HCT116 (cell line): ENCODE data around the gene CPB1. TPM values are rescaled to one million over a fixed set of nuclear protein-coding genes. Genes with fewer than 3 reads are reported as not detected.

Experiments
- ATAC-seq: fragments of 200-7000 bp; cut with Tn5 transposase; 2 replicates; pipeline ENCODE4 v1.9.1; 2020; ENCODE audit warnings: mild to moderate bottlenecking, moderate library complexity
- BruUV-seq: library from RNA; stranded (reverse); fragments of 400-500 nt; replicated peaks from 2 replicates; lab custom pipeline; 2021; lab: Mats Ljungman, UMichigan
- CTCF ChIA-PET: fragments of 300-600 bp; sonication (Branson Sonifier 250); formaldehyde crosslinking; loops from one replicate; lab custom pipeline; 2021; ENCODE audit warnings: antibody characterized with exemption; lab: Charles Lee
- POLR2A ChIA-PET: fragments of 300-600, 350-600 bp; sonication (Branson Sonifier 250); formaldehyde crosslinking; loops from one replicate; lab custom pipeline; 2021; ENCODE audit warnings: antibody characterized with exemption; lab: Charles Lee
- RAD21 ChIA-PET, 2 experiments: fragments of 300-600 bp; sonication (Branson Sonifier 250); formaldehyde crosslinking; loops; one replicate each; lab custom pipeline; 2023; ENCODE audit warnings: low total read pairs in 2 of 2; ENCODE audit not compliant: uncharacterized antibody in 2 of 2, unreplicated experiment in 2 of 2, low non-redundant PET in 1 of 2; lab: Charles Lee
- DNase-seq: peaks from one replicate; pipeline ENCODE4 v3.0.0-alpha.2; 2010; ENCODE audit warnings: low read depth, low spot score
- H2AFZ ChIP-seq: fragments of 200-600 bp; shearing (Covaris generic), sonication (generic); 2 replicates; pipeline ENCODE4 v1.6.1; 2017; ENCODE audit warnings: low read depth, mixed run types, mixed read lengths, antibody characterized with exemption, low read length; ENCODE audit not compliant: poor library complexity, severe bottlenecking
- H3K27ac ChIP-seq: 2 replicates; pipeline ENCODE4 v1.5.1; 2012; ENCODE audit warnings: low read depth, low read length
- H3K27me3 ChIP-seq: fragments of 200-600 bp; sonication (generic); 2 replicates; pipeline ENCODE4 v1.6.1; 2016; ENCODE audit warnings: mixed run types, low read length, mixed read lengths; ENCODE audit not compliant: insufficient read depth
- H3K36me3 ChIP-seq, 2 experiments: fragments of 200-500 bp in 1 of 2; fragments of 200-600 bp in 1 of 2; sonication (Bioruptor generic) in 1 of 2; sonication (generic) in 1 of 2; 2 replicates each; pipeline versions ENCODE4 v1.5.1 to v1.6.1; 2014 to 2016; ENCODE audit warnings: low read length in 2 of 2, inconsistent platforms in 1 of 2, mixed read lengths in 1 of 2, mixed run types in 1 of 2; ENCODE audit not compliant: insufficient read depth in 2 of 2, control insufficient read depth in 1 of 2
- H3K4me1 ChIP-seq, 2 experiments: fragments of 200-600 bp in 1 of 2; sonication (generic) in 1 of 2; 2 replicates each; pipeline versions ENCODE4 v1.5.1 to v1.6.1; 2012 to 2017; ENCODE audit warnings: low read length in 2 of 2, inconsistent platforms in 1 of 2, mild to moderate bottlenecking in 1 of 2, mixed read lengths in 1 of 2, mixed run types in 1 of 2, moderate library complexity in 1 of 2; ENCODE audit not compliant: insufficient read depth in 2 of 2, control insufficient read depth in 1 of 2
- H3K4me2 ChIP-seq: fragments of 200-600 bp; sonication (generic); 2 replicates; pipeline ENCODE4 v1.6.1; 2017; ENCODE audit warnings: mixed run types, low read length, mixed read lengths
- H3K4me3 ChIP-seq, 2 experiments: fragments of 200-600 bp in 1 of 2; sonication (generic) in 1 of 2; replicated peaks in 1 of 2; 2 replicates each; pipeline ENCODE4 v1.5.1; 2011 to 2016; ENCODE audit warnings: low read length in 2 of 2, control low read depth in 1 of 2, low read depth in 1 of 2, mild to moderate bottlenecking in 1 of 2, mixed read lengths in 1 of 2, mixed run types in 1 of 2
- H3K79me2 ChIP-seq: fragments of 200-600 bp; sonication (generic); 2 replicates; pipeline ENCODE4 v1.6.1; 2017; ENCODE audit warnings: mild to moderate bottlenecking, mixed run types, low read length, moderate library complexity, mixed read lengths; ENCODE audit not compliant: insufficient read depth
- H3K9ac ChIP-seq: fragments of 200-600 bp; sonication (generic); 2 replicates; pipeline ENCODE4 v1.6.1; 2016; ENCODE audit warnings: low read length, mixed read lengths
- H3K9me2 ChIP-seq: fragments of 200-600 bp; sonication (generic), shearing (Covaris generic); 2 replicates; pipeline ENCODE4 v1.6.1; 2017; ENCODE audit warnings: mixed run types, mild to moderate bottlenecking, moderate library complexity; ENCODE audit not compliant: insufficient read depth
- H3K9me3 ChIP-seq, 2 experiments: fragments of 200-500 bp in 1 of 2; fragments of 200-600 bp in 1 of 2; sonication (Bioruptor generic) in 1 of 2; sonication (generic) in 1 of 2; 2 replicates each; pipeline ENCODE4 v1.6.1; 2014 to 2017; ENCODE audit warnings: low read length in 2 of 2, mixed read lengths in 2 of 2, inconsistent platforms in 1 of 2, low read depth in 1 of 2, mild to moderate bottlenecking in 1 of 2, mixed run types in 1 of 2, moderate library complexity in 1 of 2; ENCODE audit not compliant: control insufficient read depth in 1 of 2, insufficient read depth in 1 of 2
- H4K20me1 ChIP-seq: fragments of 200-600 bp; sonication (generic), shearing (Covaris generic); 2 replicates; pipeline ENCODE4 v1.6.1; 2017; ENCODE audit warnings: mixed run types, mild to moderate bottlenecking, moderate library complexity; ENCODE audit not compliant: insufficient read depth
- ATF3 ChIP-seq: IDR thresholded peaks from 2 replicates; pipeline ENCODE4 v1.6.1; 2012
- CBX3 ChIP-seq: IDR thresholded peaks from 2 replicates; pipeline ENCODE4 v1.6.1; 2012; ENCODE audit warnings: low read depth
- CTCF ChIP-seq, 3 experiments: fragments of 200-600 bp in 1 of 3; sonication (generic) in 1 of 3; IDR thresholded peaks in 2 of 3; conservative IDR thresholded peaks in 1 of 3; 2 replicates each; pipeline ENCODE4 v1.5.1; 2012 to 2017; ENCODE audit warnings: low read depth in 2 of 3, low read length in 2 of 3, antibody characterized with exemption in 1 of 3, borderline replicate concordance in 1 of 3, control low read depth in 1 of 3, mild to moderate bottlenecking in 1 of 3, mixed read lengths in 1 of 3, mixed run types in 1 of 3, moderate library complexity in 1 of 3; ENCODE audit not compliant: insufficient read depth in 1 of 3
- EZH2phosphoT487 ChIP-seq: fragments of 200-600 bp; IDR thresholded peaks from 2 replicates; pipeline ENCODE4 v1.6.1; 2018; ENCODE audit warnings: antibody characterized with exemption, borderline replicate concordance
- FOSL1 ChIP-seq: IDR thresholded peaks from 2 replicates; pipeline ENCODE4 v1.6.1; 2012; ENCODE audit warnings: low read depth
- RAD21 ChIP-seq: IDR thresholded peaks from 2 replicates; pipeline ENCODE4 v1.6.1; 2012; ENCODE audit warnings: low read depth, mild to moderate bottlenecking
- REST ChIP-seq: IDR thresholded peaks from 2 replicates; pipeline ENCODE4 v1.6.1; 2012; ENCODE audit warnings: low read depth
- SIN3A ChIP-seq: IDR thresholded peaks from 2 replicates; pipeline ENCODE4 v1.6.1; 2012; ENCODE audit warnings: low read depth
- SP1 ChIP-seq: IDR thresholded peaks from 2 replicates; pipeline ENCODE4 v1.6.1; 2012; ENCODE audit warnings: low read depth
- SRF ChIP-seq: IDR thresholded peaks from 2 replicates; pipeline ENCODE4 v1.6.1; 2012; ENCODE audit warnings: low read depth
- YY1 ChIP-seq: IDR thresholded peaks from 2 replicates; pipeline ENCODE4 v1.6.1; 2011; ENCODE audit warnings: low read length, low read depth, moderate library complexity, mild to moderate bottlenecking; ENCODE audit not compliant: insufficient replicate concordance; ENCODE audit errors: extremely low read depth
- intact Hi-C: fragments of 100-400 bp; cut with micrococcal nuclease; formaldehyde crosslinking; loops from 2 replicates; pipeline ENCODE4 v1.10.0; 2022
- total RNA-seq: library from RNA; stranded (reverse); gene quantifications from one replicate; pipeline ENCODE4 v1.2.1, GENCODE V29; 2021; ENCODE audit not compliant: unreplicated experiment

Gene CPB1
- total RNA-seq, 1 experiment from 2014 or later: 6.2 TPM

GRCh38 chr3:148854061-148854460 lies 26.4 kb downstream of the CPB1 start:
- H3K4me3 ChIP-seq: no peak overlapping the region
- intact Hi-C loops: no loop called here
- H3K9me3 ChIP-seq: no peaks in the 10 kb centered on the region
- no peak for TF ChIP-seq FOSL1
- TF ChIP-seq SIN3A: no peak
- TF ChIP-seq CBX3: no peak
- no peak for TF ChIP-seq RAD21
- no peak for TF ChIP-seq EZH2phosphoT487
- no peak for TF ChIP-seq ATF3
- TF ChIP-seq SRF: no peak
- TF ChIP-seq YY1: no peak
- no peak for TF ChIP-seq REST
- no peak for TF ChIP-seq SP1
- TF ChIP-seq CTCF (IDR thresholded peaks at IDR 0.05 in 2 of 3, conservative IDR thresholded peaks at IDR 0.05 in 1 of 3; ENCODE audit: borderline replicate concordance in 1 of 3, insufficient read depth in 1 of 3, low read depth in 2 of 3, low read length in 2 of 3): no peak
- TF ChIP-seq, all 23 proteins: peak for 0
- ATAC-seq (no peak), DNase-seq (no peak)
- H3K4me1 ChIP-seq: no peaks in the 10 kb centered on the region
- H3K9ac ChIP-seq: no peak overlapping the region
- H3K27me3 ChIP-seq: no peaks in the 10 kb centered on the region
- H4K20me1 ChIP-seq: no peaks in the 10 kb centered on the region
- no peaks in the 10 kb centered on the region for H3K36me3 ChIP-seq
- BruUV-seq: no TSS peak
- H3K79me2 ChIP-seq: no peaks in the 10 kb centered on the region
- no peak overlapping the region for H2AFZ ChIP-seq
- H3K4me2 ChIP-seq: no peak overlapping the region
- ChIA-PET RAD21 (no interaction called here), CTCF (no interaction called here), POLR2A (no interaction called here)
- H3K27ac ChIP-seq: no peak overlapping the region
- H3K9me2 ChIP-seq: no peaks in the 10 kb centered on the region
